IMR-90 (cell line): Measurements from ENCODE around the gene CCNL2. TPM values are rescaled to one million over a fixed set of nuclear protein-coding genes. Genes with fewer than 3 reads are reported as not detected.

Source experiments
- ATAC-seq: fragments of 200-7000 bp; cut with Tn5 transposase; 2 replicates; pipeline ENCODE4 v1.9.1; 2020; ENCODE audit warnings: low read depth, mild to moderate bottlenecking, moderate library complexity
- BruUV-seq: library from RNA; stranded (reverse); fragments of 400-500 nt; replicated peaks from 2 replicates; lab custom pipeline; 2021; lab: Mats Ljungman, UMichigan
- CTCF ChIA-PET: fragments of 300-600 bp; formaldehyde crosslinking; extraction: SDS; loops from one replicate; lab custom pipeline; 2021; ENCODE audit warnings: antibody characterized with exemption; lab: Yijun Ruan, JAX
- POLR2A ChIA-PET: fragments of 300-600 bp; sonication (Branson Sonifier 250); formaldehyde crosslinking; loops from one replicate; lab custom pipeline; 2022; ENCODE audit warnings: antibody characterized with exemption; ENCODE audit not compliant: unreplicated experiment; lab: Charles Lee
- DNase-seq: peaks from one replicate; pipeline ENCODE4 v3.0.0; 2013
- H2AFZ ChIP-seq: replicated peaks from 2 replicates; pipeline ENCODE3; 2013; ENCODE audit warnings: low read length, mild to moderate bottlenecking; ENCODE audit not compliant: poor library complexity
- H2AK5ac ChIP-seq: 2 replicates; pipeline ENCODE4 v1.6.1; 2013; ENCODE audit warnings: low read depth, low read length, inconsistent platforms
- H2AK9ac ChIP-seq: replicated peaks from 2 replicates; pipeline ENCODE3; 2013; ENCODE audit warnings: mild to moderate bottlenecking, low read depth, low read length, moderate library complexity; ENCODE audit not compliant: poor library complexity
- H2BK120ac ChIP-seq: 2 replicates; pipeline ENCODE4 v1.6.1; 2013; ENCODE audit warnings: low read depth, low read length, inconsistent platforms
- H2BK15ac ChIP-seq: 3 replicates; pipeline ENCODE4 v1.6.1; 2013; ENCODE audit warnings: low read depth, low read length, inconsistent platforms
- H2BK20ac ChIP-seq: 2 replicates; pipeline ENCODE4 v1.6.1; 2013; ENCODE audit warnings: low read depth, mild to moderate bottlenecking, inconsistent platforms, low read length, moderate library complexity
- H2BK5ac ChIP-seq: 2 replicates; pipeline ENCODE4 v1.6.1; 2013; ENCODE audit warnings: mild to moderate bottlenecking, low read depth, low read length, inconsistent platforms; ENCODE audit not compliant: poor library complexity, severe bottlenecking
- H3K14ac ChIP-seq: replicated peaks from 2 replicates; pipeline ENCODE4 v1.6.1; 2013; ENCODE audit warnings: low read depth, low read length, inconsistent platforms
- H3K18ac ChIP-seq: 2 replicates; pipeline ENCODE4 v1.6.1; 2013; ENCODE audit warnings: low read depth, low read length, control low read depth
- H3K23ac ChIP-seq: 2 replicates; pipeline ENCODE4 v1.6.1; 2013; ENCODE audit warnings: low read depth, low read length, inconsistent platforms
- H3K27ac ChIP-seq: 2 replicates; pipeline ENCODE4 v1.5.1; 2013; ENCODE audit warnings: mild to moderate bottlenecking, control low read depth, low read length; ENCODE audit not compliant: insufficient read depth
- H3K27me3 ChIP-seq: 2 replicates; pipeline ENCODE4 v1.6.1; 2013; ENCODE audit warnings: low read length; ENCODE audit not compliant: control insufficient read depth, insufficient read depth
- H3K36me3 ChIP-seq: 2 replicates; pipeline ENCODE4 v1.6.1; 2013; ENCODE audit warnings: low read length, mixed read lengths; ENCODE audit not compliant: control insufficient read depth, insufficient read depth
- H3K4ac ChIP-seq: 2 replicates; pipeline ENCODE4 v1.6.1; 2013; ENCODE audit warnings: low read depth, low read length, inconsistent platforms
- H3K4me1 ChIP-seq: 2 replicates; pipeline ENCODE4 v1.6.1; 2013; ENCODE audit warnings: low read length, mixed read lengths; ENCODE audit not compliant: control insufficient read depth, insufficient read depth
- H3K4me2 ChIP-seq: 2 replicates; pipeline ENCODE4 v1.6.1; 2013; ENCODE audit warnings: low read depth, mild to moderate bottlenecking, control low read depth, low read length, moderate library complexity
- H3K4me3 ChIP-seq: 2 replicates; pipeline ENCODE4 v1.5.1; 2013; ENCODE audit warnings: low read depth, mild to moderate bottlenecking, control low read depth, low read length, moderate library complexity; ENCODE audit not compliant: insufficient read depth
- H3K56ac ChIP-seq: 2 replicates; pipeline ENCODE4 v1.6.1; 2013; ENCODE audit warnings: low read length, inconsistent platforms; ENCODE audit not compliant: insufficient read depth; ENCODE audit errors: extremely low read depth
- H3K79me1 ChIP-seq, 2 experiments: 2 replicates each; pipeline ENCODE4 v1.6.1; 2013; ENCODE audit warnings: low read length in 2 of 2, inconsistent platforms in 1 of 2, low read depth in 1 of 2
- H3K9ac ChIP-seq: 2 replicates; pipeline ENCODE4 v1.6.1; 2013; ENCODE audit warnings: low read depth, low read length, control low read depth
- H3K9me1 ChIP-seq: 2 replicates; pipeline ENCODE4 v1.6.1; 2013; ENCODE audit warnings: low read length, inconsistent platforms; ENCODE audit not compliant: insufficient read depth
- H3K9me3 ChIP-seq: 2 replicates; pipeline ENCODE4 v1.6.1; 2013; ENCODE audit warnings: low read length; ENCODE audit not compliant: control insufficient read depth, insufficient read depth
- H4K20me1 ChIP-seq: 2 replicates; pipeline ENCODE4 v1.6.1; 2013; ENCODE audit warnings: low read length, inconsistent platforms; ENCODE audit not compliant: insufficient read depth
- H4K5ac ChIP-seq: 2 replicates; pipeline ENCODE4 v1.6.1; 2013; ENCODE audit warnings: mild to moderate bottlenecking, low read depth, low read length, control low read depth
- H4K8ac ChIP-seq, 2 experiments: 2 replicates each; pipeline ENCODE4 v1.6.1; 2013; ENCODE audit warnings: low read depth in 2 of 2, low read length in 2 of 2, control low read depth in 1 of 2, inconsistent platforms in 1 of 2
- H4K91ac ChIP-seq: 2 replicates; pipeline ENCODE4 v1.6.1; 2013; ENCODE audit warnings: low read depth, low read length, inconsistent platforms; ENCODE audit not compliant: insufficient read depth
- BHLHE40 ChIP-seq: fragments of 150-350 bp; IDR thresholded peaks from 2 replicates; pipeline ENCODE4 v1.6.1; 2016; ENCODE audit warnings: mild to moderate bottlenecking, low read depth, low read length
- CEBPB ChIP-seq: IDR thresholded peaks from 2 replicates; pipeline ENCODE4 v1.6.1; 2012; ENCODE audit warnings: low read depth, low read length, improper control_type of control experiment
- CHD1 ChIP-seq: IDR thresholded peaks from 2 replicates; pipeline ENCODE4 v1.6.1; 2012; ENCODE audit warnings: low read depth, low read length, improper control_type of control experiment
- ELK1 ChIP-seq: fragments of 150-350 bp; IDR thresholded peaks from 2 replicates; pipeline ENCODE4 v1.6.1; 2016; ENCODE audit warnings: low read depth, mild to moderate bottlenecking, low read length, moderate library complexity, borderline replicate concordance
- FOS ChIP-seq: fragments of 150-350 bp; IDR thresholded peaks from 2 replicates; pipeline ENCODE4 v1.6.1; 2016; ENCODE audit warnings: low read depth, low read length
- MAFK ChIP-seq: IDR thresholded peaks from 2 replicates; pipeline ENCODE4 v1.6.1; 2012; ENCODE audit warnings: low read depth, low read length, improper control_type of control experiment
- MAZ ChIP-seq: IDR thresholded peaks from 2 replicates; pipeline ENCODE4 v1.6.1; 2012; ENCODE audit warnings: low read depth, mild to moderate bottlenecking, low read length, improper control_type of control experiment, moderate library complexity, borderline replicate concordance
- MXI1 ChIP-seq: IDR thresholded peaks from 2 replicates; pipeline ENCODE4 v1.6.1; 2012; ENCODE audit warnings: low read depth, mild to moderate bottlenecking, low read length, moderate library complexity, borderline replicate concordance
- NFE2L2 ChIP-seq: fragments of 150-350 bp; IDR thresholded peaks from 2 replicates; pipeline ENCODE4 v1.6.1; 2016; ENCODE audit warnings: low read depth, mild to moderate bottlenecking, low read length
- POLR2A ChIP-seq: IDR thresholded peaks from 2 replicates; pipeline ENCODE4 v1.6.1; 2012; ENCODE audit warnings: mild to moderate bottlenecking, low read depth, low read length
- RAD21 ChIP-seq: IDR thresholded peaks from 2 replicates; pipeline ENCODE4 v1.6.1; 2012; ENCODE audit warnings: low read length, improper control_type of control experiment
- RCOR1 ChIP-seq: IDR thresholded peaks from 2 replicates; pipeline ENCODE4 v1.6.1; 2012; ENCODE audit warnings: mild to moderate bottlenecking, low read length, improper control_type of control experiment; ENCODE audit not compliant: insufficient replicate concordance
- RFX5 ChIP-seq: IDR thresholded peaks from 2 replicates; pipeline ENCODE4 v1.8.0; 2012; ENCODE audit warnings: low read depth, mild to moderate bottlenecking, low read length, moderate library complexity
- SMC3 ChIP-seq: fragments of 150-350 bp; IDR thresholded peaks from 2 replicates; pipeline ENCODE4 v1.6.1; 2016; ENCODE audit warnings: low read depth, mild to moderate bottlenecking, antibody characterized with exemption, low read length, moderate library complexity
- USF2 ChIP-seq: fragments of 150-350 bp; IDR thresholded peaks from 2 replicates; pipeline ENCODE4 v1.6.1; 2017; ENCODE audit warnings: mild to moderate bottlenecking, antibody characterized with exemption, low read length, low read depth
- WGBS, 2 experiments: methylation state at CpG; one replicate each; pipeline versions ENCODE4 v1.1.5 to v1.1.7; 2013; ENCODE audit warnings: missing lambda C conversion rate in 2 of 2; ENCODE audit not compliant: insufficient read length in 1 of 2; ENCODE audit errors: extremely low coverage in 2 of 2; 5-methylcytosine and 5-hydroxymethylcytosine counted together
- dilution Hi-C: fragments of 300-500 bp; cut with HindIII; formaldehyde crosslinking; loops from one replicate; pipeline ENCODE4 v1.14.3; 2018; ENCODE audit warnings: low sequenced_read_pairs; ENCODE audit not compliant: unreplicated experiment
- in situ Hi-C: fragments of 300-500 bp; cut with MboI; formaldehyde crosslinking; loops from 3 replicates; pipeline ENCODE4 v1.14.3; 2019; ENCODE audit warnings: low sequenced_read_pairs, inconsistent platforms, mixed read lengths
- intact Hi-C: fragments of 100-400 bp; cut with micrococcal nuclease; formaldehyde crosslinking; loops from 2 replicates; pipeline ENCODE4 v1.10.0; 2022
- polyA plus RNA-seq, 3 experiments: library from polyadenylated mRNA; depleted of rRNA; stranded (reverse); fragments of >200 nt; gene quantifications; 2 replicates each; pipeline ENCODE4 v1.2.3, GENCODE V29; 2012; ENCODE audit warnings: low replicate concordance in 1 of 3
- total RNA-seq: library from RNA; depleted of rRNA; stranded (reverse); fragments of >200 nt; gene quantifications from 2 replicates; pipeline ENCODE4 v1.2.3, GENCODE V29; 2012
- TF ChIP-seq, protein P1 (sequence below): conservative IDR thresholded peaks from 2 replicates; pipeline ENCODE4 v1.5.1; 2012; ENCODE audit warnings: mild to moderate bottlenecking, low read depth, low read length, improper control_type of control experiment

The CCNL2 gene
- total and polyA plus RNA-seq, 2 of the 4 experiments (the other 2 are of a cell fraction): 53.9 to 239 TPM

GRCh38 chr1:1415751-1416150 is 16.6 kb upstream of the CCNL2 start:
- TF ChIP-seq RFX5: no peak
- no peak for TF ChIP-seq POLR2A
- no peak for TF ChIP-seq MXI1
- TF ChIP-seq CEBPB: no peak
- TF ChIP-seq SMC3: no peak
- TF ChIP-seq USF2: no peak
- TF ChIP-seq CHD1: no peak
- no peak for TF ChIP-seq MAFK
- TF ChIP-seq RAD21: no peak
- TF ChIP-seq BHLHE40: no peak
- TF ChIP-seq MAZ: no peak
- no peak for TF ChIP-seq RCOR1
- TF ChIP-seq ELK1: no peak
- no peak for TF ChIP-seq FOS
- no peak for TF ChIP-seq NFE2L2
- TF ChIP-seq, protein P1, sequence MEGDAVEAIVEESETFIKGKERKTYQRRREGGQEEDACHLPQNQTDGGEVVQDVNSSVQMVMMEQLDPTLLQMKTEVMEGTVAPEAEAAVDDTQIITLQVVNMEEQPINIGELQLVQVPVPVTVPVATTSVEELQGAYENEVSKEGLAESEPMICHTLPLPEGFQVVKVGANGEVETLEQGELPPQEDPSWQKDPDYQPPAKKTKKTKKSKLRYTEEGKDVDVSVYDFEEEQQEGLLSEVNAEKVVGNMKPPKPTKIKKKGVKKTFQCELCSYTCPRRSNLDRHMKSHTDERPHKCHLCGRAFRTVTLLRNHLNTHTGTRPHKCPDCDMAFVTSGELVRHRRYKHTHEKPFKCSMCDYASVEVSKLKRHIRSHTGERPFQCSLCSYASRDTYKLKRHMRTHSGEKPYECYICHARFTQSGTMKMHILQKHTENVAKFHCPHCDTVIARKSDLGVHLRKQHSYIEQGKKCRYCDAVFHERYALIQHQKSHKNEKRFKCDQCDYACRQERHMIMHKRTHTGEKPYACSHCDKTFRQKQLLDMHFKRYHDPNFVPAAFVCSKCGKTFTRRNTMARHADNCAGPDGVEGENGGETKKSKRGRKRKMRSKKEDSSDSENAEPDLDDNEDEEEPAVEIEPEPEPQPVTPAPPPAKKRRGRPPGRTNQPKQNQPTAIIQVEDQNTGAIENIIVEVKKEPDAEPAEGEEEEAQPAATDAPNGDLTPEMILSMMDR: no peak
- no peak overlapping the region for H3K23ac ChIP-seq
- no peak overlapping the region for H3K4me2 ChIP-seq
- no peaks in the 10 kb centered on the region for H3K27me3 ChIP-seq
- no peaks in the 10 kb centered on the region for H3K9me1 ChIP-seq
- no peak overlapping the region for H3K9ac ChIP-seq
- H3K79me1 ChIP-seq: peaks cover 0 to 4% of the 10 kb centered on the region in 2 experiments; a peak in 1 of 4 replicates
- H2BK15ac ChIP-seq: no peak overlapping the region
- CTCF ChIA-PET: no interaction called here
- H3K36me3 ChIP-seq: no peaks in the 10 kb centered on the region
- no peak overlapping the region for H4K5ac ChIP-seq
- no peak overlapping the region for H3K56ac ChIP-seq
- no peaks in the 10 kb centered on the region for H3K4me1 ChIP-seq
- H3K9me3 ChIP-seq: peaks cover 3% of the 10 kb centered on the region; the same call in 1 of the 2 replicates
- H3K4me3 ChIP-seq: no peak overlapping the region
- no peak overlapping the region for H2BK20ac ChIP-seq
- POLR2A ChIA-PET: no interaction called here
- no TSS peak for BruUV-seq
- H2AK5ac ChIP-seq: no peak overlapping the region
- H4K91ac ChIP-seq: no peak overlapping the region
- no peak overlapping the region for H3K27ac ChIP-seq
- DNase-seq (no peak), ATAC-seq (no peak)
- H3K4ac ChIP-seq: no peak overlapping the region
- H2BK5ac ChIP-seq: no peak overlapping the region
- in situ Hi-C loops: no loop called here
- no peak overlapping the region for H4K8ac ChIP-seq
- no peak overlapping the region for H2AFZ ChIP-seq
- no peak overlapping the region for H2BK120ac ChIP-seq
- H3K14ac ChIP-seq: no peak overlapping the region
- intact Hi-C loops: no loop called here
- H2AK9ac ChIP-seq: no peak overlapping the region
- H4K20me1 ChIP-seq: no peaks in the 10 kb centered on the region
- dilution Hi-C loops: no loop called here
- WGBS, 2 experiments: 69% methylated on average over 6 of the region's 13 CpGs; no CpG with 5 or more reads in 1 of the 2 experiments
- H3K18ac ChIP-seq: no peak overlapping the region
